ENCODE measurements around the gene SWAP70. TPM values are rescaled to one million over a fixed set of nuclear protein-coding genes. Genes with fewer than 3 reads are reported as not detected.

SWAP70 gene
- polyA plus RNA-seq, 1 experiment, result 24.6 TPM

GRCh38 chr11:9745411-9746211, 81.7 kb downstream of the SWAP70 start:
- CTCF ChIA-PET, result interaction anchor here (2.6 kb wide), 1 partner anchor 132 kb away, joined by 8 read pairs; no protein-coding TSS in a partner anchor
- POLR2A ChIA-PET, result no interaction called here
- DNase-seq (ENCODE audit: low read depth, low spot score), result no peak

GRCh38 chr11:9747229-9747628, 83.4 kb downstream of the SWAP70 start:
- no peak for TF ChIP-seq CTCF (IDR thresholded peaks at IDR 0.05; ENCODE audit: low read depth, low read length)
- Histone ChIP-seq H3K9me3 (ENCODE audit: control insufficient read depth, insufficient read depth, low read length) (no peaks in the 10 kb centered on the region), H3K4me3 (ENCODE audit: low read depth, low read length) (no peak overlapping the region), H3K27me3 (ENCODE audit: control insufficient read depth, insufficient read depth, low read length) (no peaks in the 10 kb centered on the region), H3K27ac (ENCODE audit: low read depth, low read length) (no peak overlapping the region)
- CTCF ChIA-PET, result interaction anchor here (0.5 to 2.6 kb wide), 6 partner anchors 10 to 211 kb away, joined by 3 to 9 read pairs (median 6); no protein-coding TSS in a partner anchor
- no peak for DNase-seq (ENCODE audit: low read depth, low spot score)
- POLR2A ChIA-PET, result interaction anchor here (2.3 kb wide), 1 partner anchor 557 kb away, joined by 5 read pairs; the partner anchor contains the start of gene ADM

More at GRCh38 chr11:9745411-9746211, 81.7 kb downstream of the SWAP70 start:
- Histone ChIP-seq H3K27me3 (ENCODE audit: control insufficient read depth, insufficient read depth, low read length) (no peaks in the 10 kb centered on the region), H3K9me3 (ENCODE audit: control insufficient read depth, insufficient read depth, low read length) (no peaks in the 10 kb centered on the region), H3K4me3 (ENCODE audit: low read depth, low read length) (no peak overlapping the region), H3K27ac (ENCODE audit: low read depth, low read length) (no peak overlapping the region)
- no peak for TF ChIP-seq CTCF (IDR thresholded peaks at IDR 0.05; ENCODE audit: low read depth, low read length)

- H3K27ac ChIP-seq (ENCODE audit: low read depth, low read length), result no peak overlapping the region
- no peaks in the 10 kb centered on the region for H3K27me3 ChIP-seq (ENCODE audit: control insufficient read depth, insufficient read depth, low read length)
- no peak for TF ChIP-seq CTCF (IDR thresholded peaks at IDR 0.05; ENCODE audit: low read depth, low read length)
- H3K4me3 ChIP-seq (ENCODE audit: low read depth, low read length), result no peak overlapping the region
- H3K9me3 ChIP-seq (ENCODE audit: control insufficient read depth, insufficient read depth, low read length), result no peaks in the 10 kb centered on the region
- CTCF ChIA-PET, result interaction anchor here (1.4 to 2.6 kb wide), 8 partner anchors 11 to 241 kb away, joined by 5 to 9 read pairs (median 6); no protein-coding TSS in a partner anchor
- no peak for DNase-seq (ENCODE audit: low read depth, low spot score)
- POLR2A ChIA-PET, result interaction anchor here (0.6 to 2.3 kb wide), 3 partner anchors 135 to 556 kb away, joined by 3 to 5 read pairs (median 4); partner anchors contain the start of gene ADM
Measured at GRCh38 chr11:9747828-9748227, 84.0 kb downstream of the SWAP70 start.

GRCh38 chr11:9748361-9748970, 84.6 kb downstream of the SWAP70 start:
- no peak overlapping the region for H3K4me3 ChIP-seq (ENCODE audit: low read depth, low read length)
- H3K27ac ChIP-seq (ENCODE audit: low read depth, low read length), result no peak overlapping the region
- DNase-seq (ENCODE audit: low read depth, low spot score), result no peak
- peak; percentile 71 for TF ChIP-seq CTCF (IDR thresholded peaks at IDR 0.05; ENCODE audit: low read depth, low read length)
- POLR2A ChIA-PET, result interaction anchor here (0.6 to 2.3 kb wide), 4 partner anchors 135 to 556 kb away, joined by 3 to 5 read pairs (median 4); partner anchors contain the start of gene ADM
- CTCF ChIA-PET, result interaction anchor here (1.0 to 2.6 kb wide), 14 partner anchors 10 to 555 kb away, joined by 3 to 9 read pairs (median 6); no protein-coding TSS in a partner anchor
- no peaks in the 10 kb centered on the region for H3K27me3 ChIP-seq (ENCODE audit: control insufficient read depth, insufficient read depth, low read length)
- no peaks in the 10 kb centered on the region for H3K9me3 ChIP-seq (ENCODE audit: control insufficient read depth, insufficient read depth, low read length)

Measured in AG04450 (cell line).